ENCODE data around the gene ABHD1.

DNA sequence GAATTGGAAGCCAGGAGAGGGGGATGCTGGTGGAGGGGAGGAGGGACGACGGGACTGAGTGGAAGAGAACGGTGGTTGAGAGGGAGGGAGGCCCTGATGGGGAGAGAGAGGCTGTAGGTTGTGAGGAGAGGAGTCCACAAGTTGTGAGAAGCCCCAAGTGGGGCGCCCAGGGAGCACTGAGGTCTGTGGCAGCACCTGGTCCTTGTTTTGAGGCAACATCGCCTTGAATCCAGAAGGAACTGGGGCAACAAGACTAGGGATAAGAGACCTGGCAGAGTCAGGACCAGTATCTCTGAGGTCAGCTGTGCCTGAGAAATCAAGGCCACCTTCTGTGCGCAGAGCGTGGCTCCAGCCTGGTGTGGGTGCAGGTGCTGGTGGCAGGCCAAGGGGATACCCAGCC is 14.5 kb downstream of the ABHD1 start:
- no peak for TF ChIP-seq POLR2A (IDR thresholded peaks at IDR 0.05; ENCODE audit: low read depth)
- TF ChIP-seq POLR2AphosphoS5 (IDR thresholded peaks at IDR 0.05): no peak
- TF ChIP-seq, protein P1, sequence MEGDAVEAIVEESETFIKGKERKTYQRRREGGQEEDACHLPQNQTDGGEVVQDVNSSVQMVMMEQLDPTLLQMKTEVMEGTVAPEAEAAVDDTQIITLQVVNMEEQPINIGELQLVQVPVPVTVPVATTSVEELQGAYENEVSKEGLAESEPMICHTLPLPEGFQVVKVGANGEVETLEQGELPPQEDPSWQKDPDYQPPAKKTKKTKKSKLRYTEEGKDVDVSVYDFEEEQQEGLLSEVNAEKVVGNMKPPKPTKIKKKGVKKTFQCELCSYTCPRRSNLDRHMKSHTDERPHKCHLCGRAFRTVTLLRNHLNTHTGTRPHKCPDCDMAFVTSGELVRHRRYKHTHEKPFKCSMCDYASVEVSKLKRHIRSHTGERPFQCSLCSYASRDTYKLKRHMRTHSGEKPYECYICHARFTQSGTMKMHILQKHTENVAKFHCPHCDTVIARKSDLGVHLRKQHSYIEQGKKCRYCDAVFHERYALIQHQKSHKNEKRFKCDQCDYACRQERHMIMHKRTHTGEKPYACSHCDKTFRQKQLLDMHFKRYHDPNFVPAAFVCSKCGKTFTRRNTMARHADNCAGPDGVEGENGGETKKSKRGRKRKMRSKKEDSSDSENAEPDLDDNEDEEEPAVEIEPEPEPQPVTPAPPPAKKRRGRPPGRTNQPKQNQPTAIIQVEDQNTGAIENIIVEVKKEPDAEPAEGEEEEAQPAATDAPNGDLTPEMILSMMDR (IDR thresholded peaks at IDR 0.05): no peak
